ENCODE data around the gene ST6GALNAC5.
A peak's percentile ranks its signal among the peaks of the same experiment; 100 is the strongest.
"Not testable (repeated sequence)": the region's sequence is repeated elsewhere in the genome, so short reads cannot be mapped to it uniquely, and the experiment has no call there.

ST6GALNAC5 gene

DNA sequence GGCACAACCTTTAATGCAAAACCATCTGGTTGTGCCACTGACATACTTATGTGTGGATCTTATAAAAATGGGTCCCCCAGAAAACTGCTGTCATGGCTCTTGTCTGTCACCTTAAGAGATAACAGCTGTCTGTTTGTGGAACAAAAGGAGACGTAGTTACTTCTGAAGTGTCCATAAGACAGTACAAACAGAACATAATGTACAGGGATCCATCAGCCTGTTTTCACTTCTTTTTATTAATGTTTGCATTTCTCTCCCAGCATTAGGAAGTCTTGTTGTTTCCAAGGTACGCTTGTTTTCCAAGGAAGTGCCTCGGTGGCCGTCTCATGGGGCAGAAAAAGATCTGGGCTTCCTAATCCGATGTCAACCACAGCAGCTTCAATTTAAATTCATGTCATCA lies 11.2 kb upstream of the ST6GALNAC5 start:
- no peak for TF ChIP-seq ZNF274 (IDR thresholded peaks at IDR 0.05; ENCODE audit: low read depth, low read length)

DNA sequence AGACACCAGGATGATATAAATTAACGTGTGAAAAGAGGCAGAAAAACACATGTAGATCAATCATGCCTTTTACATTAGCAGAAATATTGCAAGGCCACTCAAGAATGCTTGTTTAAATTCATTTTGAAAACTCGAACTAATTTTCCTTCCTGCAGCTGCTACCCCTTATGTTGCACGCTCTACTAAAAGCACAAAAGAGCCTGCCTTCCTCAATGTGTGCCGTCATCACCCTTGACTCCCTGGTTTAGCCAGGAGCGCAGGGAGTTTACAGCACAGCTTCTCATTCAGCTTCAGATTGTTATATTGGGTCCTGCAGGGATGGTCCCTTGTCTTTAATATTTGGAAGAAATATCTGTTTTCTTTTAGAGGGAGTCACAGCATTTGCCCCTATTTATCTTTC lies 10.1 kb upstream of the ST6GALNAC5 start:
- no peak overlapping the region for H3K4me3 ChIP-seq (ENCODE audit: low read length)
- TF ChIP-seq ZNF274 (IDR thresholded peaks at IDR 0.05; ENCODE audit: low read depth, low read length), result no peak

More for the DNA sequence above, 11.2 kb upstream of the ST6GALNAC5 start:
- H3K4me3 ChIP-seq (ENCODE audit: low read length), result no peak overlapping the region

DNA sequence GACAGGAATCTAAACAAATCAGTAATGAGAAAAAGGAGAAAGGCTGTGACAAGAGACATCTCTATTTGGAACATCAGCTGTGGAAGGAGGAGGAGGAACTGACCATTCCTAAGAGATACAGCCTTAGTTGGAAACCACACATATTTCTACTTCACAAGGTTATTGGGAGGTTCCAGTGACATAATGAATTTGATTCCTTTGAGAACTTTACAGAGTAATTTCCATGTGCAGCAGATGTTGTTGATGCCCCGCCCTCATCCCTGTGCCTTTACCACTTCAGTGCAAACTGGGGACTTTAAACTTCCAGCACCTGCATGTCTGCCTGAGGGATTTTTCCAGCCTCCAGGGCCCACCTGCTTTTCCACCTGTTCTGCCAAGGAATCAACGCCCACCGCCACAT lies 9.3 kb upstream of the ST6GALNAC5 start:
- no peak for TF ChIP-seq ZNF274 (IDR thresholded peaks at IDR 0.05; ENCODE audit: low read depth, low read length)
- no peak overlapping the region for H3K4me3 ChIP-seq (ENCODE audit: low read length)

DNA sequence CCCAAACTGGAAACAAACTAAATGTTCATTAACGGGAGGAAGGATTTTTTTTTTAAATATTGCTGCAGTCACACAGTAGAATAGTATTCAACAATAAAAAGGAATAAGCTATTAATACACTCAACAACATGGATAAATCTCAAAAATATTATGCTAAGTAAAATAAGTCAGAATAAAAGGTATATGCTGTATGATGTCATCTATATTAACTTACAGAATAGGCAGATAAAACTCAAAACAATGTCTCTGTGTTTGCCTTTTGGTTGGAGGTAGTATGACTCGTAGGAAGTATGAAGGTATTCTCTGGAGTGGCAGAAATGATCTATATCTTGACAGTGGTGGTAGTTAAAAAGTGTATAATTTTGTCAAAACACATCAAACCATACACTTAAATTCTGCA lies 6.1 kb upstream of the ST6GALNAC5 start:
- no peak for TF ChIP-seq ZNF274 (IDR thresholded peaks at IDR 0.05; ENCODE audit: low read depth, low read length)
- no peak overlapping the region for H3K4me3 ChIP-seq (ENCODE audit: low read length)

DNA sequence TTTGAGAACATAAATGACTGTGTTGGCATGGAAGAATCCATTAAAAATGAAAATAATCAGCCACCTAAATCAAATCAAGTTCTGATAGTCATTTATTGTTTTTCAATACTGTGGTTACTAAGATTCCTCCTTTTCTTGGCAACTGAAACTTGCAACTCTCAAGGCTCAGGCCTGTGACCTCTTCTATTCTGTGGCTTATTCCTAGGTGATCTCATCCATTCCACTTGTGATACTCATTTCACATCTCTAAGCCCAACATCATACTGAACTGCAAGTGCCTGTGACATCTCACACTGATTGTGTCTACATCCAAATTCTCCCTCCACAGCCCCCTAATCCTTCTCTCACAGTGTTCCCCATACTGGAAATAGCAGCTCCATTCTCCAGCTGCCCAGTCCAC lies 4.8 kb upstream of the ST6GALNAC5 start:
- H3K4me3 ChIP-seq (ENCODE audit: low read length), result no peak overlapping the region
- TF ChIP-seq ZNF274 (IDR thresholded peaks at IDR 0.05; ENCODE audit: low read depth, low read length), result no peak

DNA sequence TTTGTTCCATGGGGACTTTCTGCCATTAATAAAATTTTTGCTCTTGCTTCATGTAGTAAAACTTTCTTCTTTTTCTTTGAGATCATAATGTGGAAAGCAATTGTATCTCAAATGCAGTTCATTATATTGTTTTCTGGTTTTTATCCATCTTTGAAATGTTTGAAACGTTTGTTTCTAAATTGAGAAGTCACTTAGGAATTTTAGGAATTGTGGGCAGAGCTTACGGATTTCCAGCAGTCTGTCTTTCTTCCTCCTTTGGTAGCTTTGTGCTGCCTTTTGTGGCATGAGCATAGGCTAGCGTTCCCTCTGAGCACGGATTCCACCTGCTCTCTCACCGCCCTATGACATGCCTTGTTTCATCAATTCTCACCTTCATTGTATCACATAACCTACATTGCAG lies 2.9 kb upstream of the ST6GALNAC5 start:
- no peak for TF ChIP-seq ZNF274 (IDR thresholded peaks at IDR 0.05; ENCODE audit: low read depth, low read length)
- H3K4me3 ChIP-seq (ENCODE audit: low read length), result no peak overlapping the region

DNA sequence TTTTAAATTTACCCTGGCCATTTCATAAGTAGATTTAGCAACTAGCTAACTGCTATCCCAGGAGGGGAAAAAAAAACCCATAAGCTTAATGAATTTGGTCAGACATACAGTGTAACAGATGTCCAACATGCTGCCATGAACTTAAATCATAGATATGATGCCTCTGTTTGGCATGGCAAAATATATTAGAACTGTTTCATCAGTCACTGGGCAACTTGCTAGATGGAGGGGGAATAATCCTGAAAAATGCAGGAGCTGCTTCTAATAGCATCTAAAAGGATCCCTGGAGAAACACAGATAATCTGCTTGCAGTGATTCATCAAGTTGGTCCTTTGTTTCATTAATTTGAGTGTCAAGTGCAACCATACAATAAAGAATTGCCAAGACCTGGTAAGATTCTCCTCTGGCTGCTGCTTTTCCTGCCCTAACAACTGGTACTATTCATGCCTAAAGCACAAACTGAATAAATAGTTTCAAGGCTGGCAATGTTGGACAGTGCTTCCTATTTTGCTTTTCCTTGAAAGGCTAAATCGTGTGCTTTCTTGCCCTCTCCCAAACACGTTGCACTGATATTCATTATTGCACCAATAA lies 1.5 kb upstream of the ST6GALNAC5 start:
- no peak for TF ChIP-seq ZNF274 (IDR thresholded peaks at IDR 0.05; ENCODE audit: low read depth, low read length)
- no peak overlapping the region for H3K4me3 ChIP-seq (ENCODE audit: low read length)

DNA sequence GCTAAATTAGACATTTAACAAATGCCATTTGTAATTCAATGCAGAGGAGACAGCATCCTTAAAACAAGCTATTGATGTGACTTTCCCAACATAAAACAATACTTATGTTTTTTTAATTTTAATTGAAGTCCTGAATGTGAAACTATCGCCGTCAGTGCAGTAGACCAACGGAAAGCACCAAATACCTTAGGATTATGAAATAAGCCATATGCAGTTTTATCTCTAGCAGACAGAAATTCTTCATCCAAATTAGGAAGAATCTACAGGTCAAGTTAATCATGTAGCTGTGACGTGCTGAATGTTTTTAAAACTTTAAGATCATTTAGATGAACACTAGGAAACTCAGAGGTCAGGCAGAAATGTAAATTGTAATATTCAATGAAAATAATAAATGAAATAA lies 714 bp upstream of the ST6GALNAC5 start:
- no peak overlapping the region for H3K4me3 ChIP-seq (ENCODE audit: low read length)
- TF ChIP-seq ZNF274 (IDR thresholded peaks at IDR 0.05; ENCODE audit: low read depth, low read length), result no peak

DNA sequence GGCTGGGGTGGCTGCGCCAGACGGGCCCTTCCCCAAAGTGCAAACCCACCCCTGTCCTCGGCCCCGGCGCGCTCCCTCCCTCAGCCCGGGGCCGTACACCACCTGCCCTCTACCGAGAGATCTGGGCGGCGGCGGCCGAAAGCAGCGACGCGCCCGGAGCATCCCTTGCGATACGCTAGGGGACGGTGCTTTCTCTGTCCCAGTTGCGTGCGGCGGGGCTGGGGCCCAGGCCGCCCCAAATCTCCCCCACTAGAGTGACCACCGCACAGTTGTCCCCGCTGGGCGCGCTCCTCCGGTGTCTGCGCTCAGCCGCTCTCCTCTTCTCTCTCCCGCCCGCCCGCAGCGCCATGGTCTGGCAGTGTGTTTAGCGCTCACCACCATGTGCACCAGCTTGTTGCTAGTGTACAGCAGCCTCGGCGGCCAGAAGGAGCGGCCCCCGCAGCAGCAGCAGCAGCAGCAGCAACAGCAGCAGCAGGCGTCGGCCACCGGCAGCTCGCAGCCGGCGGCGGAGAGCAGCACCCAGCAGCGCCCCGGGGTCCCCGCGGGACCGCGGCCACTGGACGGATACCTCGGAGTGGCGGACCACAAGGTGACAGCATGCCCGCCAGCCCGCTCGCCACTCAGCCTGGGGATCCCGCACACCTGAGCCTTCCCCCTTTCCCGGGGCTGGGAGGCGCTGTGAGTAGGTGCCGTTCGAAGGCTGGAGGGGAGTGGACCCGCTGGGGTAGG lies 1.0 kb downstream of the ST6GALNAC5 start:
- TF ChIP-seq ZNF274 (IDR thresholded peaks at IDR 0.05; ENCODE audit: low read depth, low read length), result no peak
- H3K4me3 ChIP-seq (ENCODE audit: low read length), result peak overlapping the region; percentile 9

DNA sequence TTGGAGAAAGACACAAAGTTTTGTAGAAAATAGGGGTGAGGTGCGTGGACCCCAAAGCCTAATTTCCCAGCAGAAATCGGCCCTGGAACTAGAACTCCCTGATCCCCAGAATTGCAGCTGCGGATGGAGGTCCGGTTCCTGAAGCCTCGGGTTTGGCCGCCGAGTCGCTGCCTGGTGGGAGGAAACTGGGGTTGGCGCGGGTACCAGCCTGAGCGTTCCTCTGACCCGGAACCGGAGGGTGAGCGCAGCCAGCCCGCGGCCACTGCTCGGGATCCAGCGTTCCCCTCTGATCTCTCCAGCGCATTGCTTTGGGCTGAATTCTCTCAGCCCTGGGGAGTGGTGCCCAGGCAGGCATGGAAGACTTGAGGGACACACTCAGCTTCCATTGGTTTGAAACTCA lies 1.6 kb downstream of the ST6GALNAC5 start:
- H3K4me3 ChIP-seq (ENCODE audit: low read length), result no peak overlapping the region
- no peak for TF ChIP-seq ZNF274 (IDR thresholded peaks at IDR 0.05; ENCODE audit: low read depth, low read length)

DNA sequence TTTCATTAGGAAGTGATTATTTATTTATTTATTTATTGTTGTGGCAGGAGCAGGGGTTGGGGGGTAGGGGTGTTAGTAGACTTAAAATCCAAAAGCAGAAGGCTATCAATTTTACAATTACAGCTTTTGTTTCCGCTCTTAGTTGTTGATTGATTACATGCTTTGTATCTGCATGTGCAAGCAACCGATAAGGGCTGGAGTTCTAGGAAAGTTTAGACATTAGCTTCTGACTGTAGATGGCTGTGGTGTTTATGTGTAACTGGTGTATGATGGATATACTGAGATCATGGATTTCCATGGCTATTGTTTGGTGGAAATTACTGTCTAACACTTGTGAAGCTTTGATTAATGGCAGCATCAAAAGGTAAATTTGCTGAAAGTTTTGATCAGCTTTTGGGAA lies 2.8 kb downstream of the ST6GALNAC5 start:
- no peak for TF ChIP-seq ZNF274 (IDR thresholded peaks at IDR 0.05; ENCODE audit: low read depth, low read length)
- no peak overlapping the region for H3K4me3 ChIP-seq (ENCODE audit: low read length)

DNA sequence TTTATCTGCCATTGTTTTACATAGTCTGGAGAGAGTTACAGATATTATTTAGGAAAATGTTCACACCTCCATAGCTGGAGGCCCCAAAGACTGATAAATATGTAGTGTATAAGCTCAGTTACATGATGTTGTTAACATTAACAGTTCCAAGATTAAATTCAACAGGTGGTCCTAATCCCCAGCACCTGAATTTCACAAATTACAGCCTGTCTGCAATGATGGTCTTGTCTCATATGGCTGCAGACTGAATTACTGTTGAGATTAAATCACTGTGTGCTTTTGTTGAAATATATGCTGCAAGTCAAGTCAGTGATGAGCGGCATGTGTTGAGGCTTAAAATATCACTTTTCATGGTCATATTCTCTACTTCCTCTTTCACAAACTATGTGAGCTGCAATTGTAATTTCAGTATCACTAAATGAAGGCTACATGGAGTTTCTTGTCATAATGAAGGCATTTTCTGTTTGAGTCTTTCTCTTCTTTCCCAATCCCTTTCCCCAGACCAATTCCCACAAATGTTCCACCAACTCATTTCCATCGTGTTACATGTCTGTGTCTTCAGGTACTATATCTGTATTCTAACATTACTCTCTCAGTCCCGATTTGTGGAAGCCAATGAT lies 4.2 kb downstream of the ST6GALNAC5 start:
- H3K4me3 ChIP-seq (ENCODE audit: low read length), result no peak overlapping the region
- no peak for TF ChIP-seq ZNF274 (IDR thresholded peaks at IDR 0.05; ENCODE audit: low read depth, low read length)

DNA sequence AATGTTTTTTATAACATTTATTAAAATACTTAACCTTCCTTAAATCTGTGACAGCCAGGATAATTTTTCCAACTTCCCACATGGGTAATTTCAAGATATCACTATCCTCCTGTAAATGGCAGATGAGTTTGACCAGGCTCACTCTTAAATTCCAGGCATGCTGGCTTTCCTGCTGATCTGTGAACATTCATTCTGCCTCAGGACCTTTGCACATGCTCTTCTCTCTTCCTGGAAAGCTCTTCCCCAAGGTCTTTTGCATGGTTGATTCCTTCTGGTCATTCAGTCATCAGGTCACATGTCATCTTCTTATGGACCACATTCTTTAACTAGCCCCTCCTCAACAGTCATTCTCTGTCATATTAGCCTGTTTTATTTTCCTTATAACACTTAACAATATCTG lies 5.7 kb downstream of the ST6GALNAC5 start:
- TF ChIP-seq ZNF274 (IDR thresholded peaks at IDR 0.05; ENCODE audit: low read depth, low read length), result no peak
- H3K4me3 ChIP-seq (ENCODE audit: low read length), result no peak overlapping the region

DNA sequence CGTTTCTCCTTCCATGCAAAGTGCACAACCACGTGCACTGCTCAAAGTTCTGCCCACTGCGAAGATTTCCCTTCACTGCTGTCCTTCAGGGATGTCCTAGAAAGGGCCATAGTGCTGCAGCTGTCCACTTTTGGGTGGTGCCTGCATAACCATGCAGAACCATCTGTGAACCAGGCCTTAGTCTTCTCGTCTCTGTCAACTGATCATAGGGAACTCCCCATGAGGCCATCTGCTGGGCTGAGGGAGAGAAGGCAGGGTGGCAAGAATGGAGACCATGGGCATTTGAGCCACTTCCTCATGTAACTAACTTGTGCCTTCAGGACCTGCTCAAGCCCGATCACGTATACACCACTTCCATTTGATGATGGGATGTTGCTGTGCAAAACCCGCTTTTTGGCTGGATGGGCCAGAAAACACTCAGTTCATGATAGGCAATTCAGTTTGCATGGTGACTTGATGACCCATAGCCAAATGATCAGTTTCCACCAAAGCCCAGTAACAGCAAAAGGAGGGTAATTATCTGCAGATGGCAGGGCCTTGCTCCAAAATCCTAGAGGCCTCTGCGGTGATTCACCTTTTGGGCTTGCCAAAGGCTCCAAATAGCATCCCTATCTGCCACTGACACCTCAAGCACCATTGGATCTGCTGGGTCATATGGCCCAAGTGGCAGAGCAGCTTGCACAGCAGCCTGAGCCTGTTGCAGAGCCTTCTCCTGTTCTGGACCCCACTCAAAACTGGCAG lies 9.5 kb downstream of the ST6GALNAC5 start:
- no peak overlapping the region for H3K4me3 ChIP-seq (ENCODE audit: low read length)
- TF ChIP-seq ZNF274 (IDR thresholded peaks at IDR 0.05; ENCODE audit: low read depth, low read length), result no peak

DNA sequence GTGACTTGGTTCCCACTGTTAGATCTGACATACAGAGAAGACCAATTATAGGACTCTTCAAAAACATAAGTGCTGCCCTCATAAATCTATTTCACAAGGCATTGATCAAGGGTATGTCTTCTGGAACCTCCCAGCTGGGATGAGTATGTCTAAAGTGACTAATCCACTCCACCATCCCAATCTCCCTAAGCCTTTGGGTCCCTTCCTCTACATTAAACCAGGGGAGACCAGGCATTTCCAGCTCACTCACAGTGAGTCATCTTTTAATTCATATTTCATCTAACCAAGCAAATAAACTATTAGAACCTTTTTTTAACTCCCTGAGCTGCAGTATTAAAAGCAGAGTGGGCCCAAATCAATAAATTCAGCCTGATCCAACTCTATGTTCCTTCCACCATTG lies 11.7 kb downstream of the ST6GALNAC5 start:
- H3K4me3 ChIP-seq (ENCODE audit: low read length), result not testable (repeated sequence)
